Panc1 (cell line): ENCODE measurements around the gene PTPN11.

ENCODE experiments used
- POLR2AphosphoS5 ChIP-seq: IDR thresholded peaks from 2 replicates; pipeline ENCODE4 v1.6.1; 2012; ENCODE audit warnings: mild to moderate bottlenecking, low read depth, low read length, moderate library complexity
- SIN3A ChIP-seq: IDR thresholded peaks from 2 replicates; pipeline ENCODE4 v1.6.1; 2012; ENCODE audit warnings: low read depth, mild to moderate bottlenecking, low read length, moderate library complexity, borderline replicate concordance; ENCODE audit not compliant: insufficient read depth
- TCF7L2 ChIP-seq: IDR thresholded peaks from 2 replicates; pipeline ENCODE4 v1.6.1; 2011; ENCODE audit warnings: mild to moderate bottlenecking, low read depth, low read length, inconsistent platforms
- TF ChIP-seq, protein P1 (sequence below): fragments of 450-650 bp; IDR thresholded peaks from 2 replicates; pipeline ENCODE4 v1.5.1; 2017; ENCODE audit warnings: mild to moderate bottlenecking
- TF ChIP-seq, protein P2 (sequence below), 2 experiments: IDR thresholded peaks; 2 replicates each; pipeline ENCODE4 v1.6.1; 2011 to 2012; ENCODE audit warnings: low read depth in 2 of 2, control low read depth in 1 of 2, low read length in 1 of 2, mild to moderate bottlenecking in 1 of 2, moderate library complexity in 1 of 2; ENCODE audit not compliant: insufficient read depth in 1 of 2

DNA sequence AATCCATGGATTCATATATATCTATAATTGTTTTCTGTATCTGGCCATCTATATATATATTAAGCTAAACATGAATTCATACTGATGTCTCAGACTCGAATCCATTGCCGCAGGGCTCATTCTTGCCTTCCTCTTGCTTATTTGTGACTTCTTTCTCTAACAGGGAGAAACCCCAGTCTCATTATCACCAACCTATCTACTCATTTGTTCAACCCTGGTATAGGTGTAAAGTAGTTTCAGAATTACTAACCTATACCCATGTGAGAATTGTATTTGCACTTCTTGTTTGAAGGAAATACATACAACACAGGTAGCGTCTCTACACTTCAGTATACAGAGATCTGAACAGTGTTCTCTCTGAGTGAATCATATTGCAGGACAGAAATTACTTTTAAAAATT lies 77.7 kb downstream of the PTPN11 start:
- no peak for TF ChIP-seq SIN3A
- TF ChIP-seq, protein P1, sequence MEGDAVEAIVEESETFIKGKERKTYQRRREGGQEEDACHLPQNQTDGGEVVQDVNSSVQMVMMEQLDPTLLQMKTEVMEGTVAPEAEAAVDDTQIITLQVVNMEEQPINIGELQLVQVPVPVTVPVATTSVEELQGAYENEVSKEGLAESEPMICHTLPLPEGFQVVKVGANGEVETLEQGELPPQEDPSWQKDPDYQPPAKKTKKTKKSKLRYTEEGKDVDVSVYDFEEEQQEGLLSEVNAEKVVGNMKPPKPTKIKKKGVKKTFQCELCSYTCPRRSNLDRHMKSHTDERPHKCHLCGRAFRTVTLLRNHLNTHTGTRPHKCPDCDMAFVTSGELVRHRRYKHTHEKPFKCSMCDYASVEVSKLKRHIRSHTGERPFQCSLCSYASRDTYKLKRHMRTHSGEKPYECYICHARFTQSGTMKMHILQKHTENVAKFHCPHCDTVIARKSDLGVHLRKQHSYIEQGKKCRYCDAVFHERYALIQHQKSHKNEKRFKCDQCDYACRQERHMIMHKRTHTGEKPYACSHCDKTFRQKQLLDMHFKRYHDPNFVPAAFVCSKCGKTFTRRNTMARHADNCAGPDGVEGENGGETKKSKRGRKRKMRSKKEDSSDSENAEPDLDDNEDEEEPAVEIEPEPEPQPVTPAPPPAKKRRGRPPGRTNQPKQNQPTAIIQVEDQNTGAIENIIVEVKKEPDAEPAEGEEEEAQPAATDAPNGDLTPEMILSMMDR: no peak
- TF ChIP-seq POLR2AphosphoS5: no peak
- TF ChIP-seq, protein P2, sequence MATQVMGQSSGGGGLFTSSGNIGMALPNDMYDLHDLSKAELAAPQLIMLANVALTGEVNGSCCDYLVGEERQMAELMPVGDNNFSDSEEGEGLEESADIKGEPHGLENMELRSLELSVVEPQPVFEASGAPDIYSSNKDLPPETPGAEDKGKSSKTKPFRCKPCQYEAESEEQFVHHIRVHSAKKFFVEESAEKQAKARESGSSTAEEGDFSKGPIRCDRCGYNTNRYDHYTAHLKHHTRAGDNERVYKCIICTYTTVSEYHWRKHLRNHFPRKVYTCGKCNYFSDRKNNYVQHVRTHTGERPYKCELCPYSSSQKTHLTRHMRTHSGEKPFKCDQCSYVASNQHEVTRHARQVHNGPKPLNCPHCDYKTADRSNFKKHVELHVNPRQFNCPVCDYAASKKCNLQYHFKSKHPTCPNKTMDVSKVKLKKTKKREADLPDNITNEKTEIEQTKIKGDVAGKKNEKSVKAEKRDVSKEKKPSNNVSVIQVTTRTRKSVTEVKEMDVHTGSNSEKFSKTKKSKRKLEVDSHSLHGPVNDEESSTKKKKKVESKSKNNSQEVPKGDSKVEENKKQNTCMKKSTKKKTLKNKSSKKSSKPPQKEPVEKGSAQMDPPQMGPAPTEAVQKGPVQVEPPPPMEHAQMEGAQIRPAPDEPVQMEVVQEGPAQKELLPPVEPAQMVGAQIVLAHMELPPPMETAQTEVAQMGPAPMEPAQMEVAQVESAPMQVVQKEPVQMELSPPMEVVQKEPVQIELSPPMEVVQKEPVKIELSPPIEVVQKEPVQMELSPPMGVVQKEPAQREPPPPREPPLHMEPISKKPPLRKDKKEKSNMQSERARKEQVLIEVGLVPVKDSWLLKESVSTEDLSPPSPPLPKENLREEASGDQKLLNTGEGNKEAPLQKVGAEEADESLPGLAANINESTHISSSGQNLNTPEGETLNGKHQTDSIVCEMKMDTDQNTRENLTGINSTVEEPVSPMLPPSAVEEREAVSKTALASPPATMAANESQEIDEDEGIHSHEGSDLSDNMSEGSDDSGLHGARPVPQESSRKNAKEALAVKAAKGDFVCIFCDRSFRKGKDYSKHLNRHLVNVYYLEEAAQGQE (IDR thresholded peaks at IDR 0.05; ENCODE audit: insufficient read depth in 1 of 2, low read depth in 2 of 2, low read length in 1 of 2): no peak
- TF ChIP-seq TCF7L2: no peak
